ENCODE measurements around the gene BTG3. TPM values are rescaled to one million over a fixed set of nuclear protein-coding genes. Genes with fewer than 3 reads are reported as not detected.

BTG3 gene
- total and polyA plus RNA-seq, 9 donors, result 16.7 to 181 (median 24.5) TPM

GRCh38 chr21:17578876-17579275 is 33.8 kb downstream of the BTG3 start:
- no peak overlapping the region for H3K4me3 ChIP-seq
- no peaks in the 10 kb centered on the region for H3K27me3 ChIP-seq
- H3K4me1 ChIP-seq (ENCODE audit: insufficient read depth), result no peaks in the 10 kb centered on the region
- no peak overlapping the region for H3K27ac ChIP-seq
- H3K36me3 ChIP-seq, result no peaks in the 10 kb centered on the region
- DNase-seq, result no peak
- H3K9me3 ChIP-seq, result no peaks in the 10 kb centered on the region
- 63 to 70% (median 67%) methylated on average over 2 of the region's 2 CpGs for WGBS, 3 donors
- no peak for TF ChIP-seq CTCF (IDR thresholded peaks at IDR 0.05)
- TF ChIP-seq POLR2A (IDR thresholded peaks at IDR 0.05), result no peak
- TF ChIP-seq EP300 (IDR thresholded peaks at IDR 0.05), result no peak
- intact Hi-C loops (cut with DNase I), result loop anchor here in 1 of 4 donors (10.0 kb wide), 1 partner anchor 184 kb away; no protein-coding TSS in a partner anchor

GRCh38 chr21:17578162-17578561 is 34.5 kb downstream of the BTG3 start:
- WGBS, 3 donors, result 96 to 97% (median 96%) methylated on average over 2 of the region's 2 CpGs
- intact Hi-C loops (cut with DNase I), result loop anchor here in 1 of 4 donors (10.0 kb wide), 1 partner anchor 183 kb away; no protein-coding TSS in a partner anchor
- Histone ChIP-seq H3K27ac (no peak overlapping the region), H3K4me3 (no peak overlapping the region), H3K27me3 (no peaks in the 10 kb centered on the region), H3K4me1 (ENCODE audit: insufficient read depth) (no peaks in the 10 kb centered on the region), H3K9me3 (no peaks in the 10 kb centered on the region), H3K36me3 (no peaks in the 10 kb centered on the region)
- TF ChIP-seq EP300 (IDR thresholded peaks at IDR 0.05), result no peak
- no peak for TF ChIP-seq CTCF (IDR thresholded peaks at IDR 0.05)
- no peak for TF ChIP-seq POLR2A (IDR thresholded peaks at IDR 0.05)
- DNase-seq, result no peak

- WGBS, 3 donors, result 90 to 96% (median 93%) methylated on average over 1 of the region's 1 CpG
- Histone ChIP-seq H3K27ac (no peak overlapping the region), H3K4me1 (ENCODE audit: insufficient read depth) (no peaks in the 10 kb centered on the region), H3K27me3 (no peaks in the 10 kb centered on the region), H3K9me3 (no peaks in the 10 kb centered on the region), H3K36me3 (no peaks in the 10 kb centered on the region), H3K4me3 (no peak overlapping the region)
- intact Hi-C loops (cut with DNase I), result loop anchor here in 1 of 4 donors (10.0 kb wide), 1 partner anchor 183 kb away; no protein-coding TSS in a partner anchor
- no peak for DNase-seq
- TF ChIP-seq CTCF (IDR thresholded peaks at IDR 0.05) (no peak), EP300 (IDR thresholded peaks at IDR 0.05) (no peak)
Measured at GRCh38 chr21:17577701-17578100, 35.0 kb downstream of the BTG3 start.

- no peaks in the 10 kb centered on the region for H3K27me3 ChIP-seq
- no peaks in the 10 kb centered on the region for H3K36me3 ChIP-seq
- H3K9me3 ChIP-seq, result no peaks in the 10 kb centered on the region
- no peak for TF ChIP-seq CTCF (IDR thresholded peaks at IDR 0.05)
- no peak for TF ChIP-seq POLR2A (IDR thresholded peaks at IDR 0.05)
- TF ChIP-seq EP300 (IDR thresholded peaks at IDR 0.05), result no peak
- DNase-seq, result no peak
- intact Hi-C loops (cut with DNase I), result loop anchor here in 1 of 4 donors (10.0 kb wide), 1 partner anchor 181 kb away; no protein-coding TSS in a partner anchor
- WGBS, 3 donors, result 41 to 46% (median 42%) methylated on average over 5 of the region's 5 CpGs
- H3K4me1 ChIP-seq (ENCODE audit: insufficient read depth), result no peaks in the 10 kb centered on the region
- no peak overlapping the region for H3K4me3 ChIP-seq
- no peak overlapping the region for H3K27ac ChIP-seq
Measured at GRCh38 chr21:17576080-17576835, 36.4 kb downstream of the BTG3 start.
